Cardiac fibroblast (primary cell): ENCODE measurements around the gene SLC2A6.

Source experiments
- DNase-seq, 2 donors: peaks; one replicate each; pipeline versions ENCODE4 v3.0.0 to v3.0.0-alpha.2; 2010; ENCODE audit warnings: low read depth in 2 of 2
- H3K4me3 ChIP-seq, 2 donors: replicated peaks in 1 of 2; 1 replicate in 1 of 2; 2 replicates in 1 of 2; pipeline ENCODE4 v1.5.1; 2011; ENCODE audit warnings: low read depth in 2 of 2, low read length in 2 of 2, mild to moderate bottlenecking in 2 of 2, moderate library complexity in 1 of 2
- TF ChIP-seq, protein P1 (sequence below): IDR thresholded peaks from one replicate; pipeline ENCODE4 v1.5.1; 2011; ENCODE audit warnings: low read depth, mild to moderate bottlenecking, low read length, inconsistent platforms

Gene SLC2A6

DNA sequence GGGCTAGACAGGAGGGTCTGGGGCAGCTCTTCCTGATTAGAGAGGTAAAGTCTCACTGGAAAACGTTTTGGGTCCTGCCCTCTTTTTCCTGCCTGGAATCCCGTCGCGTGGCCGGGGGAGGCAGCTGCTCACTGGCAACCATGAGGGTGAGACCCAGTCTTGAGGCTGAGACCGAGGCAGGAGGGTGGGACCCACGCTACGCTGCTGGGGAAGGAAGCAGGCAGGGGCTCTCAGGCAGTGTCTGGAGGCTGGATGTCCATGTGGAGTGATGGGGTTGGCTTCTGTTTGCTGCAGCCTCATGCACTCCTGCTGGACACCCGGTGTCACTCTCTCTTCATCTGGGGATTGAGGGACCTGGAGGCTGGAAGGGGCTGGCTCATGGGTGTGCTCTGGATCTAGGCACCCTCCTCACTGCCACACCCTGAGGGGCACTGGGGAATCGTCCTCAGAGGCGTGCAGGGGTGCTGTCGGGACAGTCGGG is 11.3 kb upstream of the SLC2A6 start:
- DNase-seq, result no peak
- H3K4me3 ChIP-seq, result no peak overlapping the region
- TF ChIP-seq, protein P1, sequence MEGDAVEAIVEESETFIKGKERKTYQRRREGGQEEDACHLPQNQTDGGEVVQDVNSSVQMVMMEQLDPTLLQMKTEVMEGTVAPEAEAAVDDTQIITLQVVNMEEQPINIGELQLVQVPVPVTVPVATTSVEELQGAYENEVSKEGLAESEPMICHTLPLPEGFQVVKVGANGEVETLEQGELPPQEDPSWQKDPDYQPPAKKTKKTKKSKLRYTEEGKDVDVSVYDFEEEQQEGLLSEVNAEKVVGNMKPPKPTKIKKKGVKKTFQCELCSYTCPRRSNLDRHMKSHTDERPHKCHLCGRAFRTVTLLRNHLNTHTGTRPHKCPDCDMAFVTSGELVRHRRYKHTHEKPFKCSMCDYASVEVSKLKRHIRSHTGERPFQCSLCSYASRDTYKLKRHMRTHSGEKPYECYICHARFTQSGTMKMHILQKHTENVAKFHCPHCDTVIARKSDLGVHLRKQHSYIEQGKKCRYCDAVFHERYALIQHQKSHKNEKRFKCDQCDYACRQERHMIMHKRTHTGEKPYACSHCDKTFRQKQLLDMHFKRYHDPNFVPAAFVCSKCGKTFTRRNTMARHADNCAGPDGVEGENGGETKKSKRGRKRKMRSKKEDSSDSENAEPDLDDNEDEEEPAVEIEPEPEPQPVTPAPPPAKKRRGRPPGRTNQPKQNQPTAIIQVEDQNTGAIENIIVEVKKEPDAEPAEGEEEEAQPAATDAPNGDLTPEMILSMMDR, result no peak

DNA sequence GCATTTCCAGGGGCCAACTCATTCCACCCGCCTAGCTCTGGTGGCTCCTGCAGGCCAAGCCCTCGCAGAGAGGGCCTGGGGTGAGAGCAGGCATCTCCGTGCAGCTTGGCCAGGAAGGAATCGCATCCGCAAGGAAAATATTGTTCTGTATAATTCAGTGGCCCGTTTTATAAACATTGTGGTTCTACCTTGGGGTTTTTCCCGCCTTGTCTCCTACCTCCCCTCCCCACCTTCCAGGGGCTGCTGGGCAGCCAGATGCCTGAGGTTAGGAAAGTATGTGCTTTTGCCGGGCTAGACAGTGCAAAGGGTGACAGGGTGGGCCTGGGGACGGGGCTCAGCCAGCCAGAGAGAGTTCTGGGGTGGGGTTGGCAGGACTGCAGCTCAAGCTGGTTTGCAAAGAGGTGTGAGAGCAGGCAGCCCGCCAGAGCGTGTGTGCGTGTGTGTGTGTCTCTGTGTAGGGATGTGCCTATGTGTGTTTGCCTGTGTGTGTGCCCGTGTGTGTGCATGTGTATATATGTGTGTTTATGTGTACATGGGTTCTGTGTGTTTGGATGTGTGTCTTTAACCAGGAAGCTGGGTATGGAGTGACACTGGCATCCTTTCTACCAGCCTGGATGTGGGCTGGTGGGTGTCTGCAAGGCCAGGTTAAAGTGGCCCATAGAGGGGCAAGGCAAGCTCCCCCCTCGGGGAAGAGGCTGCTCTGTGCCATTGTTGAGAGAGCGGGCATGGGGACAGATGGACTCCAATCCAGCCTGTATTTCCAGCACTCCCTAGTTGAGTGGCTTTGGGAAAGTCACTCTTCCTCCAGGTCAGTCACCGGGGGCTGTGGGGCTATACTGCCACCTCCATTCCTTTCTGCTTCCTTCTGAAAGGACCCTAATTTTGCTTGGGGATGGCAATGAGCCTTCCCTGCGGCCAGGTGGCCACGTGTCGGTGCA is 10.6 kb upstream of the SLC2A6 start:
- TF ChIP-seq, protein P1, result no peak
- DNase-seq, result no peak
- no peak overlapping the region for H3K4me3 ChIP-seq

DNA sequence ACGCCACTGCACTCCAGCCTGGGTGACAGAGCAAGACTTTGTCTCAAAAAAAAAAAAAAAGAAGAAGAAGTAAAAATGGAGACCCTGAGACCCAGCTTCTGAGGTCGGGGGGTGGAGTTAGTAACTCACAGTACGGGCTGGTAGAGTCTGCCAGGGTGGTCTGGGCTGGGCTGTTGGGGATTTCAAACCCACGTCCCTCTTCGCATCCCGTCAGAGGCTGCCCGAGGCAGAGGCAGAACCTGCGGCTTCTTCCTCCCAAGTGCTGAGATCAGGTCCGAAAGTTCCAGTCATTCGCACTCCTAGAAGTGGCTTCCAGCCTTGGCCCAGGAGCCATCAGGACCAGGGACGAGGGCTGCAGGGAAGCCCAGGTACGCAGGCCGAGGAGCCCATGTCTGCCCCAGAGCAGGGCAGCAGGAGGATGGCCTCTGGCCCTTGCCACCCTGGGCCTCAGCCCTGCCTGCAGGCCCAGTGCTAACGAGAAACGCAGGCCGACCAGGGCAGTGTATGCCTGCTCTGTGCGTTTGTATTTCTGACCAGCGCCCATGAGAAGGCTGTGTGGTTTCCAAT is 9.9 kb upstream of the SLC2A6 start:
- TF ChIP-seq, protein P1, result no peak
- no peak for DNase-seq

DNA sequence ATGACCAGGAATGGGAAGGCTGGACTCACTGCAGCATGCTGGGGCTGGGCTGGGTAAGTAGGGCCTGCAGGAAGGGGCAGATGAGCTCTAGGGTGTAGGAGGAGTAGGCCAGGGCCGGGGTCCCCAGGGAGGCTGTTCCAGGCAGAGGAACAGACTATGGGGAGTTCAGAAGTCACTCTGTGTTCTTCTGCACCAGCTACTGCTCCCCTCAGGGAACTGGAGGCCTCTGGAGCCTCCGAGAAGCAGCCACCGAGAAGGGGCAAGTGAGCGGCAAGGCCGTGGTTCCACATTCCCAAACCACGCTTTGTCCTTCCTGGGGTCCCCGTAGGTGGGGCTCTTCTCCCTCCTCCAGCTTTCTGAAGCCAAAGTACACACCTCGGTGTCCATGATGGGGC is 8.4 kb upstream of the SLC2A6 start:
- no peak for DNase-seq
- no peak overlapping the region for H3K4me3 ChIP-seq
- TF ChIP-seq, protein P1, result no peak

More for the DNA sequence above, 9.9 kb upstream of the SLC2A6 start:
- no peak overlapping the region for H3K4me3 ChIP-seq

DNA sequence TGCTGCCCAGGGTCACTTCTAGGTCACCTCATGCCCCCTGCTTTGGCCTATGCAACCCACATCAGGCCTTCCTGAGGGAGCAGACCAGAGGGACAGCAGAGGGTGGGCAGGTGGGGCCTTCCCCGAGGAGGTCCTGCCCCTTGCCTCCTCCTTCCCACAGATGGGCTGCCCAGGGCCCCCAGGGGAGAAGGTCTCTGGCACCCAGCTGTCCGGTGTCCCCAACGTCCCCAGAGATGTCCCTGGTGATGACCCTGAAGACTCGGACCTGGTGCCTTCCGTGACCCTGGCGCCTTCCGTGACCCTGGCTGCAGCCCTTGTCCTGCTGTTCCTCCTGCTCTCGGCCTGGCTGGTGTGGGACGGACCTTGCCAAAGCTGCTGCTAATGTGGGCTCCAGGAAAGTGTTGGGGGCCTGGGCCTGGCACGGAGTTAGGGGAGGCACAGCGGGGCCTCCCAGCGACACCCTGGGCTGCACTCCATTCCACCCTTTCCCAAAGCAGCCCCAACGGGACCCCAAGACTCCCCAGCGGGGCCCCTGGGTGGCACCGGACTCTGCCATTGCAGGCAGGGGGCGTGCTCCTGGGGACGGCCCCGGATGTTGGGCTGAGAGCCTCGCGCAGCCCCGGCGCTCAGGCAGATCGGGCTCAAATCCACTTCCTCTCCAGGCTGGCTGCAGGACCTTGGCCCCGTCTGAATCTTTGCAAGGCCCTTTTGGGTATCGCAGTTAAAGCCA is 6.8 kb upstream of the SLC2A6 start:
- DNase-seq, result no peak
- H3K4me3 ChIP-seq, result no peak overlapping the region
- TF ChIP-seq, protein P1, result no peak

DNA sequence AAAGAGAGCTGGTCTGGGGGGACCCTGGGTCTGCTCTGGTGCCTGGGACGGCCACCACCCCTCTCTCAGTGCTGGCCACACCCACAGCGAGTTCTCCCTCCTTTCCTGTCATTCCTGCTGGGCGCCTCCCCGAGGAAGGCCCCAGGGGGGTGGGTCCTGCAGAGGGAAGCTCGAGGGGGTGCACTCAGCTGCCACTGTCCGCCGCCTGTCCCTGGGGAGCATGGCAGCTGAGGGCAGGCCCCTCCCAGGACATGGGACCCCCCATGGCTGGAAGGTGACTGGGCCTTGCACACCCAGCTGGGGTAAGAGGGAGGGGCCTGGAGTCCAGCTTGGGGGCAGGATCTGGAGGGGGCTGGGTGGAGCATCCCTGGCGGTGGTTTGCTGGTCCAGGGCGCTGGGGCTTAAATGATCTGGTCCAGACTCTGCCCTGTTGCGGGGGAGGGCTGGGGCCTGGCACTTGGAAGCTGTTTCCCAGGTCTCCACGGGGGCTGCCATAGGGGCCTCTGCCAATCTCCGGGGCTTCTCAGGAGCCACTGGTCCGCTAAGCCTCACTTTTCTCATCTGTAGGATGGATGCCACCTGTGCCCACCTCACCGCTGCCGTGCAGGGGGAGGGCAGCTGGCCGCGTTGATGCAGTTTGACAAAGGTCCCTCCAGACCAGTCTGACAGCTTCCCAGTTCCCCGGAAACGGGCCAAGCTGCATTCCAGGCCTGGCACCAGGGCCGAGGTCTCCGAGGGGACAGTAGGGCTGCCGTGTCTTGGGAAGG is 6.0 kb upstream of the SLC2A6 start:
- no peak for DNase-seq
- H3K4me3 ChIP-seq, result no peak overlapping the region
- TF ChIP-seq, protein P1, result no peak
